ENCODE measurements around the gene PBX3. TPM values are rescaled to one million over a fixed set of nuclear protein-coding genes. Genes with fewer than 3 reads are reported as not detected.

The PBX3 gene
- total and polyA plus RNA-seq, 9 of the 15 experiments (the other 6 are each of a cell fraction or from before 2014, with no cell fraction given) = 0.14 to 5.8 (median 0.92) TPM

DNA sequence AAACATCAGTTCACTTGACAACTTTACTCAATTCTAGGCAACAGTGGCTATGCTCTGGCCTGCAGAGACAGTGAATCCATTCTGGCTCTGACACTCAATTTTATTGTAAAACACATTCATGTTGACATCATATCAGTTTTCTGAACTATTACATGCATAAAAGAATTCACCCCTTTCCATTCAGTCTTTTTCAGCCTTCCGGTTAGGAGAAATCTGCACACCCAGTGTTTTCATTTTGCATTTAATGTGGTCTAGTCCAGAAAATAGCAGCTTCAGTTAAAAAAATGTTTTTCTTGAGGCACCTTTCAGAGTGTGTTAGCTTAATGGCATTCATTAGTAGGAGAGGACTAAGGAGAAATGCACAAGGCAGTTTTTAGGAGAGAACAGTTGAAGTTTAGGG is 95.1 kb downstream of the PBX3 start:
- H3K27ac ChIP-seq (ENCODE audit: extremely low read depth, low read depth, low read length) = no peak overlapping the region
- no peak overlapping the region for H3K4me2 ChIP-seq (ENCODE audit: insufficient read depth, low read length)
- in situ Hi-C loops (cut with MboI) (no loop called here), intact Hi-C loops (cut with micrococcal nuclease) (no loop called here)
- H4K20me1 ChIP-seq (replicated peaks; ENCODE audit: control insufficient read depth, insufficient read depth, low read length) = no peaks in the 10 kb centered on the region
- 12% methylated on average over 1 of the region's 1 CpG for WGBS (ENCODE audit: insufficient coverage, low coverage, missing lambda C conversion rate)
- FAIRE-seq = no peak
- H3K36me3 ChIP-seq (ENCODE audit: control insufficient read depth, insufficient read depth, low read length) = no peaks in the 10 kb centered on the region
- no peak overlapping the region for H2AFZ ChIP-seq (ENCODE audit: low read depth, low read length)
- DNase-seq (ENCODE audit: extremely low read depth in 1 of 4, low spot score in 3 of 4) = no peak
- no peaks in the 10 kb centered on the region for H3K9me1 ChIP-seq (ENCODE audit: control insufficient read depth, insufficient read depth, low read length)
- no TSS peak for BruUV-seq (replicated peaks)
- no peak for ATAC-seq
- H3K27me3 ChIP-seq (ENCODE audit: control insufficient read depth in 2 of 2, insufficient read depth in 2 of 2, low read length in 2 of 2) = peaks cover 0 to 5% of the 10 kb centered on the region in 2 experiments; a peak in 1 of 5 replicates
- no peak overlapping the region for H3K9ac ChIP-seq (ENCODE audit: insufficient read depth in 1 of 2, low read depth in 2 of 2, low read length in 2 of 2)
- H3K4me1 ChIP-seq (replicated peaks in 1 of 2; ENCODE audit: control insufficient read depth in 2 of 2, insufficient read depth in 2 of 2, low read length in 2 of 2) = no peaks in the 10 kb centered on the region
- CTCF ChIA-PET (ENCODE audit: low intra/inter-chr PET ratio) = no interaction called here
- POLR2A ChIA-PET = interaction anchor here (0.6 to 0.7 kb wide), 2 partner anchors 18 to 1161 kb away, joined by 3 read pairs; no protein-coding TSS in a partner anchor
- no peak overlapping the region for H3K4me3 ChIP-seq
- no peaks in the 10 kb centered on the region for H3K9me3 ChIP-seq (replicated peaks; ENCODE audit: control insufficient read depth, insufficient read depth, low read depth, low read length)
- no peaks in the 10 kb centered on the region for H3K79me2 ChIP-seq (ENCODE audit: control insufficient read depth, insufficient read depth, low read length)
- TF ChIP-seq MYC (IDR thresholded peaks at IDR 0.05; ENCODE audit: low read depth, low read length) = no peak
- no peak for TF ChIP-seq MYC (CRISPR knock-in tag; IDR thresholded peaks at IDR 0.05; ENCODE audit: borderline replicate concordance, low read depth)
- no peak for TF ChIP-seq MTA1 (IDR thresholded peaks at IDR 0.05; ENCODE audit: borderline replicate concordance)
- TF ChIP-seq MIER1 (IDR thresholded peaks at IDR 0.05; ENCODE audit: low read depth) = no peak
- TF ChIP-seq FUS (optimal IDR thresholded peaks at IDR 0.05; ENCODE audit: low read depth, low read length) = no peak
- no peak for TF ChIP-seq CREBBP (IDR thresholded peaks at IDR 0.05; ENCODE audit: low read depth, low read length)
- no peak for TF ChIP-seq ZNF354B (CRISPR knock-in tag; IDR thresholded peaks at IDR 0.05)
- TF ChIP-seq JUNB (CRISPR knock-in tag; conservative IDR thresholded peaks at IDR 0.05) = no peak
- no peak for TF ChIP-seq BRCA1 (IDR thresholded peaks at IDR 0.05)
- no peak for TF ChIP-seq BRCA1 (CRISPR knock-in tag; IDR thresholded peaks at IDR 0.05)
- TF ChIP-seq TAF7 (tag; IDR thresholded peaks at IDR 0.05) = no peak
- TF ChIP-seq FOXK2 (conservative IDR thresholded peaks at IDR 0.05 in 1 of 2, IDR thresholded peaks at IDR 0.05 in 1 of 2; ENCODE audit: low read depth in 2 of 2) = no peak
- TF ChIP-seq ZNF140 (CRISPR knock-in tag; IDR thresholded peaks at IDR 0.05) = no peak
- TF ChIP-seq, protein P1, sequence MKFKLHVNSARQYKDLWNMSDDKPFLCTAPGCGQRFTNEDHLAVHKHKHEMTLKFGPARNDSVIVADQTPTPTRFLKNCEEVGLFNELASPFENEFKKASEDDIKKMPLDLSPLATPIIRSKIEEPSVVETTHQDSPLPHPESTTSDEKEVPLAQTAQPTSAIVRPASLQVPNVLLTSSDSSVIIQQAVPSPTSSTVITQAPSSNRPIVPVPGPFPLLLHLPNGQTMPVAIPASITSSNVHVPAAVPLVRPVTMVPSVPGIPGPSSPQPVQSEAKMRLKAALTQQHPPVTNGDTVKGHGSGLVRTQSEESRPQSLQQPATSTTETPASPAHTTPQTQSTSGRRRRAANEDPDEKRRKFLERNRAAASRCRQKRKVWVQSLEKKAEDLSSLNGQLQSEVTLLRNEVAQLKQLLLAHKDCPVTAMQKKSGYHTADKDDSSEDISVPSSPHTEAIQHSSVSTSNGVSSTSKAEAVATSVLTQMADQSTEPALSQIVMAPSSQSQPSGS (CRISPR knock-in tag; IDR thresholded peaks at IDR 0.05) = no peak
- TF ChIP-seq CHCHD3 (CRISPR knock-in tag; IDR thresholded peaks at IDR 0.05) = no peak
- no peak for TF ChIP-seq ZNF212 (CRISPR knock-in tag; IDR thresholded peaks at IDR 0.05)
- no peak for TF ChIP-seq CAMTA2 (CRISPR knock-in tag; conservative IDR thresholded peaks at IDR 0.05)
- no peak for TF ChIP-seq ZNF24 (IDR thresholded peaks at IDR 0.05)
- TF ChIP-seq MCM2 (IDR thresholded peaks at IDR 0.05; ENCODE audit: low read depth) = no peak
- TF ChIP-seq, protein P2, sequence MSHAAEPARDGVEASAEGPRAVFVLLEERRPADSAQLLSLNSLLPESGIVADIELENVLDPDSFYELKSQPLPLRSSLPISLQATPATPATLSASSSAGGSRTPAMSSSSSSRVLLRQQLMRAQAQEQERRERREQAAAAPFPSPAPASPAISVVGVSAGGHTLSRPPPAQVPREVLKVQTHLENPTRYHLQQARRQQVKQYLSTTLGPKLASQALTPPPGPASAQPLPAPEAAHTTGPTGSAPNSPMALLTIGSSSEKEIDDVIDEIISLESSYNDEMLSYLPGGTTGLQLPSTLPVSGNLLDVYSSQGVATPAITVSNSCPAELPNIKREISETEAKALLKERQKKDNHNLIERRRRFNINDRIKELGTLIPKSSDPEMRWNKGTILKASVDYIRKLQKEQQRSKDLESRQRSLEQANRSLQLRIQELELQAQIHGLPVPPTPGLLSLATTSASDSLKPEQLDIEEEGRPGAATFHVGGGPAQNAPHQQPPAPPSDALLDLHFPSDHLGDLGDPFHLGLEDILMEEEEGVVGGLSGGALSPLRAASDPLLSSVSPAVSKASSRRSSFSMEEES (CRISPR knock-in tag; IDR thresholded peaks at IDR 0.05) = no peak
